Endodermal cell (in vitro differentiated cells): ENCODE data around the gene TMEM143. TPM values are rescaled to one million over a fixed set of nuclear protein-coding genes. Genes with fewer than 3 reads are reported as not detected.

Experiments used
- DNase-seq: peaks from one replicate; pipeline ENCODE4 v3.0.0-alpha.2; 2017
- H3K27ac ChIP-seq: 2 replicates; pipeline ENCODE4 v1.5.1; 2013; ENCODE audit warnings: mild to moderate bottlenecking, low read depth, low read length, moderate library complexity
- H3K27me3 ChIP-seq: 2 replicates; pipeline ENCODE4 v1.6.1; 2013; ENCODE audit warnings: mild to moderate bottlenecking, low read length, moderate library complexity; ENCODE audit not compliant: insufficient read depth, control insufficient read depth, poor library complexity, severe bottlenecking
- H3K36me3 ChIP-seq: 2 replicates; pipeline ENCODE4 v1.7.0; 2013; ENCODE audit warnings: mild to moderate bottlenecking, low read length, moderate library complexity; ENCODE audit not compliant: control insufficient read depth, insufficient read depth
- H3K4me1 ChIP-seq: one replicate; pipeline ENCODE4 v1.7.0; 2013; ENCODE audit warnings: low read length; ENCODE audit not compliant: control insufficient read depth, insufficient read depth
- H3K4me3 ChIP-seq: 2 replicates; pipeline ENCODE4 v1.5.1; 2013; ENCODE audit warnings: mild to moderate bottlenecking, low read length, moderate library complexity
- H3K9ac ChIP-seq: 2 replicates; pipeline ENCODE4 v1.6.1; 2013; ENCODE audit warnings: mild to moderate bottlenecking, low read length, moderate library complexity; ENCODE audit not compliant: poor library complexity, severe bottlenecking; ENCODE audit errors: extremely low read depth
- H3K9me3 ChIP-seq: 2 replicates; pipeline ENCODE4 v1.6.1; 2013; ENCODE audit warnings: mild to moderate bottlenecking, low read length, moderate library complexity; ENCODE audit not compliant: control insufficient read depth
- H3K27ac Mint-ChIP-seq: 2 replicates; pipeline ENCODE4 v1.8.0; 2020; ENCODE audit warnings: mixed read lengths
- H3K27me3 Mint-ChIP-seq: 2 replicates; pipeline ENCODE4 v1.8.0; 2021; ENCODE audit warnings: mild to moderate bottlenecking, mixed read lengths; ENCODE audit not compliant: insufficient read depth
- H3K36me3 Mint-ChIP-seq: 2 replicates; pipeline ENCODE4 v1.8.0; 2020; ENCODE audit warnings: low read depth, mixed read lengths
- H3K4me1 Mint-ChIP-seq: 2 replicates; pipeline ENCODE4 v1.8.0; 2020; ENCODE audit warnings: mixed read lengths
- H3K4me3 Mint-ChIP-seq: 2 replicates; pipeline ENCODE4 v1.8.0; 2020; ENCODE audit warnings: mild to moderate bottlenecking, moderate library complexity, mixed read lengths
- H3K9me3 Mint-ChIP-seq: 2 replicates; pipeline ENCODE4 v1.8.0; 2020; ENCODE audit warnings: mild to moderate bottlenecking, mixed read lengths
- CTCF ChIP-seq: fragments of 200-600 bp; sonication (generic); conservative IDR thresholded peaks from 2 replicates; pipeline ENCODE4 v1.5.0; 2021; ENCODE audit warnings: antibody characterized with exemption, mild to moderate bottlenecking
- WGBS, 2 experiments: methylation state at CpG; one replicate each; pipeline versions ENCODE4 v1.1.5 to v1.1.7; 2013; ENCODE audit warnings: missing lambda C conversion rate in 2 of 2, mixed read lengths in 1 of 2; ENCODE audit not compliant: insufficient coverage in 1 of 2, insufficient read length in 1 of 2; 5-methylcytosine and 5-hydroxymethylcytosine counted together
- total RNA-seq, 2 donors: library from RNA; stranded (reverse); fragmentation: NEBNext Ultra II Directional in 1 of 2; extraction: Animal tissue kit (Norgen Biotek cat#: 25700) in 1 of 2; gene quantifications; 2 replicates in 1 of 2; 3 replicates in 1 of 2; pipeline ENCODE4 v1.2.1, GENCODE V29; 2021

The TMEM143 gene
- total RNA-seq, 2 donors from 2014 or later = 13.9 to 19.1 TPM

GRCh38 chr19:48368936-48369335 lies 5.2 kb upstream of the TMEM143 start:
- no peak overlapping the region for H3K27ac Mint-ChIP-seq
- H3K36me3 Mint-ChIP-seq = no peaks in the 10 kb centered on the region
- Histone ChIP-seq H3K27me3 (no peaks in the 10 kb centered on the region), H3K4me1 (no peaks in the 10 kb centered on the region), H3K9ac (no peak overlapping the region), H3K9me3 (no peaks in the 10 kb centered on the region), H3K36me3 (no peaks in the 10 kb centered on the region), H3K27ac (no peak overlapping the region), H3K4me3 (no peak overlapping the region)
- H3K9me3 Mint-ChIP-seq = no peaks in the 10 kb centered on the region
- TF ChIP-seq CTCF = no peak
- peaks cover 27% of the 10 kb centered on the region for H3K27me3 Mint-ChIP-seq
- 60 to 90% methylated on average over 1 to 14 of the region's 14 CpGs for WGBS, 2 experiments
- no peaks in the 10 kb centered on the region for H3K4me1 Mint-ChIP-seq
- no peak overlapping the region for H3K4me3 Mint-ChIP-seq
- no peak for DNase-seq

GRCh38 chr19:48367855-48368254 lies 4.1 kb upstream of the TMEM143 start:
- no peaks in the 10 kb centered on the region for H3K36me3 Mint-ChIP-seq
- no peaks in the 10 kb centered on the region for H3K4me1 Mint-ChIP-seq
- no peaks in the 10 kb centered on the region for H3K9me3 Mint-ChIP-seq
- TF ChIP-seq CTCF = no peak
- Histone ChIP-seq H3K36me3 (no peaks in the 10 kb centered on the region), H3K9me3 (no peaks in the 10 kb centered on the region), H3K9ac (no peak overlapping the region), H3K4me1 (no peaks in the 10 kb centered on the region), H3K27ac (no peak overlapping the region), H3K27me3 (no peaks in the 10 kb centered on the region), H3K4me3 (no peak overlapping the region)
- peaks cover 21% of the 10 kb centered on the region for H3K27me3 Mint-ChIP-seq
- H3K4me3 Mint-ChIP-seq = no peak overlapping the region
- DNase-seq = no peak
- no peak overlapping the region for H3K27ac Mint-ChIP-seq
- 83 to 95% methylated on average over 2 to 5 of the region's 5 CpGs for WGBS, 2 experiments

GRCh38 chr19:48365602-48366001 lies 1.9 kb upstream of the TMEM143 start:
- H3K27me3 ChIP-seq = no peaks in the 10 kb centered on the region
- H3K36me3 ChIP-seq = no peaks in the 10 kb centered on the region
- no peak for DNase-seq
- TF ChIP-seq CTCF = no peak
- H3K36me3 Mint-ChIP-seq = no peaks in the 10 kb centered on the region
- H3K9ac ChIP-seq = no peak overlapping the region
- H3K27ac ChIP-seq = no peak overlapping the region
- H3K27ac Mint-ChIP-seq = no peak overlapping the region
- WGBS, 2 experiments = 93 to 100% methylated on average over 6 to 11 of the region's 11 CpGs
- H3K9me3 Mint-ChIP-seq = no peaks in the 10 kb centered on the region
- peaks cover 16% of the 10 kb centered on the region for H3K27me3 Mint-ChIP-seq
- no peak overlapping the region for H3K4me3 Mint-ChIP-seq
- H3K4me1 ChIP-seq = no peaks in the 10 kb centered on the region
- H3K9me3 ChIP-seq = no peaks in the 10 kb centered on the region
- H3K4me3 ChIP-seq = no peak overlapping the region
- H3K4me1 Mint-ChIP-seq = no peaks in the 10 kb centered on the region
